ENCODE results near the gene ST3GAL6. TPM values are rescaled to one million over a fixed set of nuclear protein-coding genes. Genes with fewer than 3 reads are reported as not detected.
A peak's percentile ranks its signal among the peaks of the same experiment; 100 is the strongest.

ST3GAL6 gene
- total and polyA plus RNA-seq, 2 of the 13 experiments (the other 11 are each of a cell fraction or from before 2014, with no cell fraction given) = 17.5 to 23.2 TPM

DNA sequence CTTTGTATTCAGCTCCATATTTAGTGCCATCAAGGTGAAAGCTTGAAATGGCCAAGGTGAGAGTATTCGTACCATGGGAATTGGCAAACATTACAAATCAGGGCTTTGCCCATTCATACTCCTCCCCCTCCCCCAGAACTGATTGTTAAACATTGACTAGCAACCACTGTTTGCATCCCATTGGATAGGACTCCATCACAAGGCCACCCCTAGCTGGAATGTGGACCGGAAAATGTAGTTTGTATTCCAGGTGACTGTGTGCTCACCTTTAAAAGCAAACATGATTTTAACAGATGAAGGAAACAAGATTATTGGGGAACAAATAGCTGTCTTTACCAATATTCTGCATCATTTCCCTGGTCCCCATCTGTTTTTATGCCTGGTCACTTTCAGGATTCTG is 14.1 kb downstream of the ST3GAL6 start (continued):
- TF ChIP-seq, protein P1, sequence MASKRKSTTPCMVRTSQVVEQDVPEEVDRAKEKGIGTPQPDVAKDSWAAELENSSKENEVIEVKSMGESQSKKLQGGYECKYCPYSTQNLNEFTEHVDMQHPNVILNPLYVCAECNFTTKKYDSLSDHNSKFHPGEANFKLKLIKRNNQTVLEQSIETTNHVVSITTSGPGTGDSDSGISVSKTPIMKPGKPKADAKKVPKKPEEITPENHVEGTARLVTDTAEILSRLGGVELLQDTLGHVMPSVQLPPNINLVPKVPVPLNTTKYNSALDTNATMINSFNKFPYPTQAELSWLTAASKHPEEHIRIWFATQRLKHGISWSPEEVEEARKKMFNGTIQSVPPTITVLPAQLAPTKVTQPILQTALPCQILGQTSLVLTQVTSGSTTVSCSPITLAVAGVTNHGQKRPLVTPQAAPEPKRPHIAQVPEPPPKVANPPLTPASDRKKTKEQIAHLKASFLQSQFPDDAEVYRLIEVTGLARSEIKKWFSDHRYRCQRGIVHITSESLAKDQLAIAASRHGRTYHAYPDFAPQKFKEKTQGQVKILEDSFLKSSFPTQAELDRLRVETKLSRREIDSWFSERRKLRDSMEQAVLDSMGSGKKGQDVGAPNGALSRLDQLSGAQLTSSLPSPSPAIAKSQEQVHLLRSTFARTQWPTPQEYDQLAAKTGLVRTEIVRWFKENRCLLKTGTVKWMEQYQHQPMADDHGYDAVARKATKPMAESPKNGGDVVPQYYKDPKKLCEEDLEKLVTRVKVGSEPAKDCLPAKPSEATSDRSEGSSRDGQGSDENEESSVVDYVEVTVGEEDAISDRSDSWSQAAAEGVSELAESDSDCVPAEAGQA (IDR thresholded peaks at IDR 0.05; ENCODE audit: low read depth) = no peak
- TF ChIP-seq, protein P1 (CRISPR knock-in tag; IDR thresholded peaks at IDR 0.05; ENCODE audit: borderline replicate concordance) = no peak
- TF ChIP-seq SP5 (CRISPR knock-in tag; IDR thresholded peaks at IDR 0.05; ENCODE audit: borderline replicate concordance, low read depth) = no peak; the same call in 1 of the 2 replicates
- no peak for TF ChIP-seq ZFP41 (CRISPR knock-in tag; IDR thresholded peaks at IDR 0.05; ENCODE audit: borderline replicate concordance)
- no peak for TF ChIP-seq ZSCAN20 (CRISPR knock-in tag; IDR thresholded peaks at IDR 0.05; ENCODE audit: borderline replicate concordance)
- no peak for TF ChIP-seq NAIF1 (CRISPR knock-in tag; IDR thresholded peaks at IDR 0.05; ENCODE audit: borderline replicate concordance)
- no peak for TF ChIP-seq SRSF1 (optimal IDR thresholded peaks at IDR 0.05; ENCODE audit: low read depth, low read length)
- TF ChIP-seq MTA3 (CRISPR knock-in tag; IDR thresholded peaks at IDR 0.05) = no peak
- 0 out of 2 replicates have a peak, but pooled peaks have one; percentile 48 for TF ChIP-seq ELF3 (CRISPR knock-in tag; IDR thresholded peaks at IDR 0.05)
- peak; percentile 63 for TF ChIP-seq NFYC (CRISPR knock-in tag; IDR thresholded peaks at IDR 0.05)
- no peak for TF ChIP-seq GTF2F1 (IDR thresholded peaks at IDR 0.05; ENCODE audit: low read length)
- TF ChIP-seq ZFP1 (CRISPR knock-in tag; IDR thresholded peaks at IDR 0.05) = no peak
- TF ChIP-seq, protein P2, sequence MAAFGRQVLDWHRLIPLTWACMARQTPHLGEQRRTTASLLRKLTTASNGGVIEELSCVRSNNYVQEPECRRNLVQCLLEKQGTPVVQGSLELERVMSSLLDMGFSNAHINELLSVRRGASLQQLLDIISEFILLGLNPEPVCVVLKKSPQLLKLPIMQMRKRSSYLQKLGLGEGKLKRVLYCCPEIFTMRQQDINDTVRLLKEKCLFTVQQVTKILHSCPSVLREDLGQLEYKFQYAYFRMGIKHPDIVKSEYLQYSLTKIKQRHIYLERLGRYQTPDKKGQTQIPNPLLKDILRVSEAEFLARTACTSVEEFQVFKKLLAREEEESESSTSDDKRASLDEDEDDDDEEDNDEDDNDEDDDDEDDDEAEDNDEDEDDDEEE (CRISPR knock-in tag; IDR thresholded peaks at IDR 0.05) = no peak
- TF ChIP-seq, protein P3, sequence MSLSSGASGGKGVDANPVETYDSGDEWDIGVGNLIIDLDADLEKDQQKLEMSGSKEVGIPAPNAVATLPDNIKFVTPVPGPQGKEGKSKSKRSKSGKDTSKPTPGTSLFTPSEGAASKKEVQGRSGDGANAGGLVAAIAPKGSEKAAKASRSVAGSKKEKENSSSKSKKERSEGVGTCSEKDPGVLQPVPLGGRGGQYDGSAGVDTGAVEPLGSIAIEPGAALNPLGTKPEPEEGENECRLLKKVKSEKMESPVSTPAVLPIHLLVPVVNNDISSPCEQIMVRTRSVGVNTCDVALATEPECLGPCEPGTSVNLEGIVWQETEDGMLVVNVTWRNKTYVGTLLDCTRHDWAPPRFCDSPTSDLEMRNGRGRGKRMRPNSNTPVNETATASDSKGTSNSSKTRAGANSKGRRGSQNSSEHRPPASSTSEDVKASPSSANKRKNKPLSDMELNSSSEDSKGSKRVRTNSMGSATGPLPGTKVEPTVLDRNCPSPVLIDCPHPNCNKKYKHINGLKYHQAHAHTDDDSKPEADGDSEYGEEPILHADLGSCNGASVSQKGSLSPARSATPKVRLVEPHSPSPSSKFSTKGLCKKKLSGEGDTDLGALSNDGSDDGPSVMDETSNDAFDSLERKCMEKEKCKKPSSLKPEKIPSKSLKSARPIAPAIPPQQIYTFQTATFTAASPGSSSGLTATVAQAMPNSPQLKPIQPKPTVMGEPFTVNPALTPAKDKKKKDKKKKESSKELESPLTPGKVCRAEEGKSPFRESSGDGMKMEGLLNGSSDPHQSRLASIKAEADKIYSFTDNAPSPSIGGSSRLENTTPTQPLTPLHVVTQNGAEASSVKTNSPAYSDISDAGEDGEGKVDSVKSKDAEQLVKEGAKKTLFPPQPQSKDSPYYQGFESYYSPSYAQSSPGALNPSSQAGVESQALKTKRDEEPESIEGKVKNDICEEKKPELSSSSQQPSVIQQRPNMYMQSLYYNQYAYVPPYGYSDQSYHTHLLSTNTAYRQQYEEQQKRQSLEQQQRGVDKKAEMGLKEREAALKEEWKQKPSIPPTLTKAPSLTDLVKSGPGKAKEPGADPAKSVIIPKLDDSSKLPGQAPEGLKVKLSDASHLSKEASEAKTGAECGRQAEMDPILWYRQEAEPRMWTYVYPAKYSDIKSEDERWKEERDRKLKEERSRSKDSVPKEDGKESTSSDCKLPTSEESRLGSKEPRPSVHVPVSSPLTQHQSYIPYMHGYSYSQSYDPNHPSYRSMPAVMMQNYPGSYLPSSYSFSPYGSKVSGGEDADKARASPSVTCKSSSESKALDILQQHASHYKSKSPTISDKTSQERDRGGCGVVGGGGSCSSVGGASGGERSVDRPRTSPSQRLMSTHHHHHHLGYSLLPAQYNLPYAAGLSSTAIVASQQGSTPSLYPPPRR (CRISPR knock-in tag; IDR thresholded peaks at IDR 0.05; ENCODE audit: borderline replicate concordance) = peak; percentile 59; the same call in 1 of the 2 replicates
- TF ChIP-seq HOXA7 (CRISPR knock-in tag; IDR thresholded peaks at IDR 0.05) = no peak
- TF ChIP-seq ATRX (CRISPR knock-in tag; IDR thresholded peaks at IDR 0.05; ENCODE audit: borderline replicate concordance) = no peak
- TF ChIP-seq ZNF747 (CRISPR knock-in tag; IDR thresholded peaks at IDR 0.05; ENCODE audit: borderline replicate concordance) = no peak; the same call in 1 of the 2 replicates
- TF ChIP-seq RBM39 (IDR thresholded peaks at IDR 0.05; ENCODE audit: low read depth, low read length, poor library complexity, severe bottlenecking) = no peak
